COLO668 (cell line): ENCODE measurements around the gene FCGR1A.
"Not testable (repeated sequence)": the region's sequence is repeated elsewhere in the genome, so short reads cannot be mapped to it uniquely, and the experiment has no call there.

Source experiments
- DNase-seq: peaks from one replicate; lab custom pipeline; 2025; ENCODE audit not compliant: unreplicated experiment; lab: John Stamatoyannopoulos, UW

FCGR1A gene

GRCh38 chr1:149775510-149776147, 6.9 kb upstream of the FCGR1A start:
- DNase-seq: not testable (repeated sequence)

- not testable (repeated sequence) for DNase-seq
Measured at GRCh38 chr1:149777084-149777483, 5.4 kb upstream of the FCGR1A start.

GRCh38 chr1:149778313-149778712, 4.2 kb upstream of the FCGR1A start:
- not testable (repeated sequence) for DNase-seq

- DNase-seq: not testable (repeated sequence)
Measured at GRCh38 chr1:149781413-149781984, 995 bp upstream of the FCGR1A start.

- DNase-seq: not testable (repeated sequence)
Measured at GRCh38 chr1:149783289-149783688, 795 bp downstream of the FCGR1A start.

GRCh38 chr1:149783868-149784267, 1.4 kb downstream of the FCGR1A start:
- DNase-seq: not testable (repeated sequence)

- not testable (repeated sequence) for DNase-seq
Measured at GRCh38 chr1:149787688-149788451, 5.4 kb downstream of the FCGR1A start.

- peak; percentile 50 for DNase-seq
Measured at GRCh38 chr1:149792502-149792901, 10.0 kb downstream of the FCGR1A start.

- DNase-seq: peak; percentile 84
Measured at GRCh38 chr1:149792912-149793515, 10.5 kb downstream of the FCGR1A start.

- not testable (repeated sequence) for DNase-seq
Measured at GRCh38 chr1:149793885-149794284, 11.4 kb downstream of the FCGR1A start.

- not testable (repeated sequence) for DNase-seq
Measured at GRCh38 chr1:149801628-149802027, 19.1 kb downstream of the FCGR1A start.

- not testable (repeated sequence) for DNase-seq
Measured at GRCh38 chr1:149804417-149805080, 22.1 kb downstream of the FCGR1A start.

- peak; percentile 18 for DNase-seq
Measured at GRCh38 chr1:149810697-149811405, 28.4 kb downstream of the FCGR1A start.

- DNase-seq: peak; percentile 12
Measured at GRCh38 chr1:149811514-149811889, 29.0 kb downstream of the FCGR1A start.

- peak; percentile 84 for DNase-seq
Measured at GRCh38 chr1:149811890-149812829, 29.7 kb downstream of the FCGR1A start.

GRCh38 chr1:149812893-149813801, 30.7 kb downstream of the FCGR1A start:
- peak; percentile 56 for DNase-seq

GRCh38 chr1:149820387-149820786, 37.9 kb downstream of the FCGR1A start:
- DNase-seq: not testable (repeated sequence)

- DNase-seq: not testable (repeated sequence)
Measured at GRCh38 chr1:149826555-149826954, 44.1 kb downstream of the FCGR1A start.
